Heart right ventricle (tissue), 16 donors: ENCODE measurements around the gene SMYD3. TPM values are rescaled to one million over a fixed set of nuclear protein-coding genes. Genes with fewer than 3 reads are reported as not detected.

Experiments
- ATAC-seq, 8 donors: fragments of 200-7000 bp; cut with Tn5 transposase; one replicate each; pipeline ENCODE4 v1.9.1; 2020; ENCODE audit warnings: mild to moderate bottlenecking in 8 of 8, moderate library complexity in 8 of 8, moderate number of reproducible peaks in 1 of 8
- DNase-seq, 2 donors: peaks; one replicate each; pipeline ENCODE4 v3.0.0-alpha.2; 2020
- H3K27ac ChIP-seq, 10 donors: fragments of 200-600 bp; sonication (generic) in 2 of 10; one replicate each; pipeline versions ENCODE4 v1.5.0 to v1.8.0; 2020 to 2022; ENCODE audit warnings: mild to moderate bottlenecking in 3 of 10
- H3K27me3 ChIP-seq, 7 donors: fragments of 200-600 bp; one replicate each; pipeline ENCODE4 v1.8.0; 2021 to 2022; ENCODE audit warnings: mild to moderate bottlenecking in 2 of 7
- H3K36me3 ChIP-seq, 9 donors: fragments of 200-600 bp; sonication (generic) in 1 of 9; one replicate each; pipeline versions ENCODE4 v1.5.0 to v1.8.0; 2020 to 2022; ENCODE audit warnings: mild to moderate bottlenecking in 2 of 9
- H3K4me1 ChIP-seq, 9 donors: fragments of 200-600 bp; sonication (generic) in 1 of 9; one replicate each; pipeline versions ENCODE4 v1.5.0 to v1.8.0; 2020 to 2022; ENCODE audit warnings: mild to moderate bottlenecking in 4 of 9
- H3K4me3 ChIP-seq, 10 donors: fragments of 200-600 bp; sonication (generic) in 2 of 10; one replicate each; pipeline versions ENCODE4 v1.5.0 to v1.8.0; 2020 to 2022; ENCODE audit warnings: mild to moderate bottlenecking in 7 of 10, moderate library complexity in 2 of 10
- H3K9me3 ChIP-seq, 11 donors: fragments of 200-600 bp in 10 of 11; sonication (generic) in 2 of 11; one replicate each; pipeline versions ENCODE4 v1.5.0 to v1.8.0; 2013 to 2022; ENCODE audit warnings: mild to moderate bottlenecking in 2 of 11, control low read depth in 1 of 11, moderate library complexity in 1 of 11
- WGBS, 2 donors: extraction: QIAGEN DNeasy Blood & Tissue Kit; methylation state at CpG; one replicate each; pipeline ENCODE4 v1.1.7; 2013; ENCODE audit warnings: inconsistent platforms in 1 of 2; 5-methylcytosine and 5-hydroxymethylcytosine counted together
- intact Hi-C, 10 donors: fragments of 100-400 bp; cut with DNase I; formaldehyde crosslinking; loops; one replicate each; pipeline versions ENCODE4 v1.11.1 to v1.14.2; 2022
- polyA plus RNA-seq, 2 donors: library from polyadenylated mRNA; stranded (reverse); fragments of 200-250 nt; gene quantifications; one replicate each; pipeline ENCODE4 v1.2.3, GENCODE V29; 2013
- total RNA-seq, 10 donors: library from RNA; stranded (reverse); fragmentation: NEBNext Ultra II Directional in 3 of 10; extraction: Animal tissue kit (Norgen Biotek cat#: 25700) in 3 of 10; gene quantifications; one replicate each; pipeline versions ENCODE4 v1.2.1 to v1.2.4, GENCODE V29; 2021 to 2023
- TF ChIP-seq, protein P1 (sequence below), 9 donors: fragments of 200-600 bp; sonication (generic) in 2 of 9; IDR thresholded peaks; one replicate each; pipeline versions ENCODE4 v1.5.0 to v1.8.0; 2021 to 2022; ENCODE audit warnings: antibody characterized with exemption in 9 of 9, mild to moderate bottlenecking in 5 of 9, moderate library complexity in 1 of 9
- donor health status: Arrhythmogenic right ventricular cardiomyopathy.
- donor health status: ischemic (EF 13 %, LVEDD 7.1; RV severe dilation, severe dysfunction).
- donor health status: healthy with polysubstance abuse.
- donor health status: DM: no; HTN: yes; CAD: no.
- donor health status: DM: no; HTN: no; CAD: no.
- donor health status: ischemic (EF 25% LVEDD 6.9; RV normal size, moderate dysfunction).
- donor health status: ischemic (EF 25% LVEDD 5.7; RV mildly dilated, moderate dysfunction).
- donor health status: healthy.
- donor health status: DM: yes; HTN: yes; CAD: no.
- donor health status: Ischemic cardiomyopathy.
- donor health status: ischemic (EF 35%, LVEDD 5.7; RV mildly dilated, moderate dysfunction).
- donor health status: nonischemic (EF 11% LVEDD 7.7; RV severe dilation, severe dysfunction).
- donor health status: DM: yes; HTN: yes; CAD: no.
- donor health status: PGD.
- donor health status: ischemic (EF 29% LVEDD 5.4; RV normal size, mild dysfunction).
- donor health status: nonischemic (EF 23%, LVEDD 6.1; RV moderate dilation, normal function).

Gene SMYD3
- total and polyA plus RNA-seq, 12 donors = 5.9 to 13.9 (median 8.1) TPM

DNA sequence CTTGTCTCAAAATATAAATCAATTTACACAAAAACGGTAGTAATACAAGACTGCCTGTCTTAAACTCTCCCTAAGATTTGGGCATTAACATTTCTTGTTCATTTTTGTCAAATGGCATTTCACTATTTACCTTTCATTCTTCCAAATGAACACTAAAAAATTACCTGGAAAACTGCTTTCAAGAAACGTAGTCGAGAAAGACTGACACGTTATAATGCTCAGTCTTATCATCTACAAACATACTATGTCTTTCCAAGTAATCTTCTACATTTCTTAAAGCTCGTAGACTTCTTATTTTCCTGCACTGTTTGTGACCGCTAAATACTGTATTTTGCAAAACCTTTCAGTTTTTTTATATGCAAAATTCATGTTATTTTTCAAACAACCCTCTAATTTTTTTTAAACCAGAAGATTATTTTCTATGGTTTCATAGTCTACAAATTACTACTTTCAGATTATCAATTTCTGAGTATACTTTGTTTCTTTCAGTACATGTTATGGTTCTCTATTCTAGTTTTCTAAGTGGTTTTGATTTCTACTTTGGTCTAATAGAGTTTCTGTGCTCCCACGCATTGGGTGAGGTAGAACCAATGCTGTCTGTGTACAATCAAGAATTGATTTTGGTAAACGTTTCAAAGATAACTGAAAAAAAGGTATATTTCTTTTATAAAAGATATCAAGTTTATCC lies 336.4 kb downstream of the SMYD3 start:
- no peak overlapping the region for H3K27ac ChIP-seq
- DNase-seq (no peak), ATAC-seq (no peak)
- H3K36me3 ChIP-seq = no peaks in the 10 kb centered on the region
- H3K27me3 ChIP-seq = no peaks in the 10 kb centered on the region
- intact Hi-C loops = no loop called here
- TF ChIP-seq, protein P1, sequence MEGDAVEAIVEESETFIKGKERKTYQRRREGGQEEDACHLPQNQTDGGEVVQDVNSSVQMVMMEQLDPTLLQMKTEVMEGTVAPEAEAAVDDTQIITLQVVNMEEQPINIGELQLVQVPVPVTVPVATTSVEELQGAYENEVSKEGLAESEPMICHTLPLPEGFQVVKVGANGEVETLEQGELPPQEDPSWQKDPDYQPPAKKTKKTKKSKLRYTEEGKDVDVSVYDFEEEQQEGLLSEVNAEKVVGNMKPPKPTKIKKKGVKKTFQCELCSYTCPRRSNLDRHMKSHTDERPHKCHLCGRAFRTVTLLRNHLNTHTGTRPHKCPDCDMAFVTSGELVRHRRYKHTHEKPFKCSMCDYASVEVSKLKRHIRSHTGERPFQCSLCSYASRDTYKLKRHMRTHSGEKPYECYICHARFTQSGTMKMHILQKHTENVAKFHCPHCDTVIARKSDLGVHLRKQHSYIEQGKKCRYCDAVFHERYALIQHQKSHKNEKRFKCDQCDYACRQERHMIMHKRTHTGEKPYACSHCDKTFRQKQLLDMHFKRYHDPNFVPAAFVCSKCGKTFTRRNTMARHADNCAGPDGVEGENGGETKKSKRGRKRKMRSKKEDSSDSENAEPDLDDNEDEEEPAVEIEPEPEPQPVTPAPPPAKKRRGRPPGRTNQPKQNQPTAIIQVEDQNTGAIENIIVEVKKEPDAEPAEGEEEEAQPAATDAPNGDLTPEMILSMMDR (IDR thresholded peaks at IDR 0.05) = no peak
- H3K4me3 ChIP-seq = no peak overlapping the region
- WGBS, 2 donors = 95 to 97% methylated on average over 8 of the region's 8 CpGs
- H3K9me3 ChIP-seq = no peaks in the 10 kb centered on the region
- no peaks in the 10 kb centered on the region for H3K4me1 ChIP-seq

DNA sequence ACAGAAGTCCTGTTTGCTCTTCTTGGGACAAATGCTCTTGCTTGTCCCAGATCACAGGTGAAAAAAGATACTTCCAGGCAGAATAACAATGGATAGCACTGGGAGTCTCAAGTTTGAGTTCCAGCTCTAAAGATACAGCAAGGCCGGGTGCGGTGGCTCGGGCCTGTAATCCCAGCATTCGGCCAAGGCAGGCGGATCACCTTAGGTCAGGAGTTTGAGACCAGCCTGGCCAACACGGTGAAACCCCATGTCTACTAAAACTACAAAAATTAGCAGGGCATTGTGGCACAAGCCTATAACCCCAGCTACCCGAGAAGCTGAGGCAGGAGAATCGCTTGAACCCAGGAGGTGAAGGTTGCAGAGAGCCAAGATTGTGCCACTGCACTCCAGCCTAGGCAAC lies 337.6 kb downstream of the SMYD3 start:
- ATAC-seq (no peak), DNase-seq (no peak)
- no peaks in the 10 kb centered on the region for H3K36me3 ChIP-seq
- WGBS, 2 donors = 97 to 98% methylated on average over 8 of the region's 8 CpGs
- H3K9me3 ChIP-seq = no peaks in the 10 kb centered on the region
- H3K27ac ChIP-seq = no peak overlapping the region
- no peak overlapping the region for H3K4me3 ChIP-seq
- TF ChIP-seq, protein P1 (IDR thresholded peaks at IDR 0.05) = no peak
- intact Hi-C loops = no loop called here
- no peaks in the 10 kb centered on the region for H3K4me1 ChIP-seq
- no peaks in the 10 kb centered on the region for H3K27me3 ChIP-seq

DNA sequence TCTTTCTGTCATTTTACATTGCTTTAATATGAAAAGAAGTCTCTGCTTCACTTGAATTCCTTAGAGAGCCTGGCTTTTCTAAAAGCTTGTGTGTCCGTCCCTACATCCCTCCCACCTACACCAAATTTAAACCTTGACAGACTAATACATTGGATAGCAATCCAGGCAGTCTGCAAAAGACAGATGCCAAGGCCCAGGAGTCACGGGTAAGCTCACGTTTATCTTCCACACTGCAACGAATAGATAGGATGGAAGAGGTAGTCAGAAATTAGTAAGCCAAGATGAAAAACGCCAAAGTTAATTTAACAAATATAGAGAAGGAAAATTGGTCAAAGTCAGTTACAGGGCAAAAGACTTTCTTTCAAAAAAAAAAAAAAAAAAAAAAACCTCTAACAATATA lies 338.1 kb downstream of the SMYD3 start:
- intact Hi-C loops = no loop called here
- Histone ChIP-seq H3K9me3 (no peaks in the 10 kb centered on the region), H3K36me3 (no peaks in the 10 kb centered on the region), H3K4me1 (no peaks in the 10 kb centered on the region), H3K27me3 (no peaks in the 10 kb centered on the region), H3K4me3 (no peak overlapping the region), H3K27ac (no peak overlapping the region)
- WGBS, 2 donors = 60 to 65% methylated on average over 5 of the region's 5 CpGs
- ATAC-seq (no peak), DNase-seq (no peak)
- TF ChIP-seq, protein P1 (IDR thresholded peaks at IDR 0.05) = no peak

DNA sequence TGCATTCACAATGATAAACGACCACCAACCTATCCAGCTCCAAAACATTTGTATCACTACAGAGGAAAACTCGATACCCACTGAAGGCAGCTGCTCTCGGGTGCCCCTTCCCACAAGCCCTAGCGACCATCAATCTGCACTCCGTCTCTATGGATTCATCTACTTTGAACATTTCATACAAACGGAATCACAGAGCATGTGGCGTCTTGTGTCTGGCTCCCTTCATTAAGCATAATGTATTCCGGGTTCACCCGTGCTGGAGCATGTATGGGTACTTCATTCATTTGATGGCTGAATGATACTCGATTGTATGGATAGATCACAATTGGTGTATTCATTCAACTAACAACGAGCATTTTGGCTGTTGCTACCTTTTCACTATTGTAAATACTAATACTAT lies 340.2 kb downstream of the SMYD3 start:
- intact Hi-C loops = no loop called here
- no peaks in the 10 kb centered on the region for H3K36me3 ChIP-seq
- no peak overlapping the region for H3K4me3 ChIP-seq
- DNase-seq (no peak), ATAC-seq (no peak)
- no peaks in the 10 kb centered on the region for H3K9me3 ChIP-seq
- no peaks in the 10 kb centered on the region for H3K27me3 ChIP-seq
- TF ChIP-seq, protein P1 (IDR thresholded peaks at IDR 0.05) = no peak
- no peak overlapping the region for H3K27ac ChIP-seq
- H3K4me1 ChIP-seq = peaks cover 0 to 4% (median 0%) of the 10 kb centered on the region in 9 donors
- WGBS, 2 donors = 95 to 96% methylated on average over 11 of the region's 11 CpGs
